COLO668 (cell line): ENCODE data around the gene XPR1.
"Not testable (repeated sequence)": the region's sequence is repeated elsewhere in the genome, so short reads cannot be mapped to it uniquely, and the experiment has no call there.

ENCODE experiments used
- DNase-seq: peaks from one replicate; lab custom pipeline; 2025; ENCODE audit not compliant: unreplicated experiment; lab: John Stamatoyannopoulos, UW

XPR1 gene

DNA sequence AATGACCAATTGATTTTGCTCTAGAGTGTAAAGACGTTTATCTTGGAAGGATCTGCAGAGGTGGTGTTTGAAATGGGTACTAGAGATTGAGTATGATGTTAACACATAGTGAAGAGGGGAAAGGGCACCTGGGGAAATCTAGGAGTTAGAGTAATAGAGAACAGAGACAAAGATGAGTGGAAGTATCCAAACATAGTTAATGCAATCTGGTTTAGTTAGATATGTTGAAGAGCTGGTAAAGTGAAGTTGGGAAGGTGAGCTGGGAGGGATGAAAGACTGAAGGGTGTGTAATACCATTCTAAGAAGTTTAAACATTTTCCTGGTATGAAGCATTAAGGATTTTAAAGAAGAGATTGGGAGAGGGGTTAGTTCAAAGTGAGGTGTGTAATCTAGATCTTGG, 11.0 kb downstream of the XPR1 start:
- no peak for DNase-seq

DNA sequence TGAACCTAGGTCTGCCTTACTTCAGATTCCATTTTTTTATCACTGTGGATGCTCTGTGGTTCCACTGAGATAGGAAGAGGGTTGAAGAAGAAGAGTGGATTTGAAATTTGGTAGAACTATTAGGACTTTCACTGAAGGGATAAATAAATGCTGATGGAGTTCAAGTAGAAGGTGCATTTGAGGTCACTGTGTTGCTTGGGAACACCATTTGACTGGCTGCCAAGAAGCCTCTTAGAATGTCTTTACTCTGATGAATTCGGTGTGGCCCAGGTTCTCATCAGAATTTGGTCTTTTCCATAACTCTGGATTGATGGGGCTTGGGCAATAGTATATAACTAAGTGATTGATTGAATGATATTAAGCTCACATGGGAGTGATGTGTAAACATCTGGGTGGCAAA, 11.9 kb downstream of the XPR1 start:
- no peak for DNase-seq

- no peak for DNase-seq
Observed at GRCh38 chr1:180644526-180645192, 12.8 kb downstream of the XPR1 start.

DNA sequence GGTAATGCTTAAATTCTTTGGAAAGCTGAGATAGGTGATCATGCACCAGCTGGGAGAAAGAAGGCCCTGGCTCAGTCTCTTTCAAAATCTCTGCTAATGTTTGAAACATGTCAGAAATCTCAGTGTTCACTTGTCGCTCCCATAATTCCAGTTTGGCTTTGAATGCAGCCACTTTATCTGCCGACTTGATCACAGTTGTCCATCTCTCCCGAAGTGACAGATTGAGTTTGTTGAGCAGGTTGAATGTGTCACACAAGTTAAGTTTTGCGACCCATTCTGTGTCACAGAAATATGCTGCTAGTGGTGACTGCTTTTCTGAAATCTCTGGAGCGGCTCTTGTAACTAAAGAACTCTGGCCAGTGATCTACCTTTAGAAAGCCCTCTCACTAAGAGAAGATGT, 13.4 kb downstream of the XPR1 start:
- DNase-seq = not testable (repeated sequence)

DNA sequence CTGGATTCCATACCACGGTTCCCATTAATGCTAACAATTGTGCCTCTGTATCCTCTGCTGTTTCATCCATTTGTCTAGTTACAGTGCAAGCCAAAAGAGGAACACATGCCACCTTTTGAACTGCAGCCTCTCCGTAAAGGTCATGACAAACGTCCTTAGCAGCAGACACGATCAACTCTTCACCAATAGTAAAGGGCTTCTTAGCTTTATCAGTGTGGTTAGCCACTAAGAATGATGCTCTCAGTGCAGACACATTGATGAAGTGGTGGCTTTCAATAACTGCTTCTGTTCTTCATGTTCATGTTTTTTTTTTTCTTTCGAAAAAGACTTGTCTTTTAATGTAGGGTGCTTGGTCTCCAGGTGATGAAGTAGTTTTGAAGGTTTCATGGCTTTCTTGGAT, 14.3 kb downstream of the XPR1 start:
- no peak for DNase-seq

GRCh38 chr1:180646547-180646946, 14.7 kb downstream of the XPR1 start:
- no peak for DNase-seq

- no peak for DNase-seq
Observed at GRCh38 chr1:180652792-180653191, 21.0 kb downstream of the XPR1 start.

- DNase-seq = no peak
Observed at GRCh38 chr1:180662709-180663108, 30.9 kb downstream of the XPR1 start.

- no peak for DNase-seq
Observed at GRCh38 chr1:180670681-180671080, 38.9 kb downstream of the XPR1 start.

- no peak for DNase-seq
Observed at GRCh38 chr1:180672105-180672504, 40.3 kb downstream of the XPR1 start.

GRCh38 chr1:180672505-180672904, 40.7 kb downstream of the XPR1 start:
- DNase-seq = no peak

GRCh38 chr1:180674603-180675530, 43.0 kb downstream of the XPR1 start:
- no peak for DNase-seq

DNA sequence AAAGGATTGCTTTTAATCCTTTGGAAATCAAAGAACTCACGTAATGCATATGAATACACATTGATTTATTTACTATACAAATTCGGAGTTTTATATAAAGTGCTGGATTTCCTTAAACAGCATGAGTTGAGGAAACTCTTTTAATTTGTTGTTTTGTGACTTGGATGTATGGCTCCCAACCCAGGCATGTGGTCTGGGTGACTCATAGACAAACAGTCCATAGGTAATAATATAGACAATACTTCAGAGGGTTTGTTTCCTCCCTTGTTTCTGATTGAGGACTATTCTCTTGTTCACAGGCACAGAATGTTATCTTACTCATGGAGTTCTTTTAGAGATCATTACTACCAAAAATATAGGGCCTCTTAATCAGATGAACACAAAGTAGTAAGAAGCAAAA, 43.8 kb downstream of the XPR1 start:
- DNase-seq = no peak

DNA sequence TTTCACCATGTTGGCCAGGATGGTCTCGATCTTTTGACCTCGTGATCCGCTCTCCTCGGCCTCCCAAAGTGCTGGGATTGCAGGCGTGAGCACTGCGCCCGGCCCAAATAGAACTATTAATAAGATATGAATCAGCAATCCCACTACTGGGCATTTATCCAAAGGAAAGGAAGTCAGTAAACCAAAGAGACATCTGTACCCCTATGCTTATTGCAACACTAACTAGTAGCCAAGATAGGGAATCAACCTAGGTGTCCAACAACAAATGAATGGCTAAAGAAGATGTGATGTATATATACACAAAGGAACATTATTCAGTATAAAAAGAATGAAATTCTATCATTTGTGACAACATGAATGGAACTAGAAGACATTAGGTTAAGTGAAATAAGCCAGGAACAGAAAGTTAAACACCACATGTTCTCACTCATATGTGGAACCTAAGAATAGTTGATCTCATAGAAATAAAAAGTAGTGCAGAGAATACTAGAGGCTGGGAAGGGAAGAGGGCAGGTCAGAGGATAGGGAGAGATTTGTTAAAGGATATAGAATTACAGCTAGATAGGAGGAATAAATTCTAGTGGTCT, 48.8 kb downstream of the XPR1 start:
- DNase-seq = no peak

GRCh38 chr1:180683117-180683516, 51.3 kb downstream of the XPR1 start:
- not testable (repeated sequence) for DNase-seq

DNA sequence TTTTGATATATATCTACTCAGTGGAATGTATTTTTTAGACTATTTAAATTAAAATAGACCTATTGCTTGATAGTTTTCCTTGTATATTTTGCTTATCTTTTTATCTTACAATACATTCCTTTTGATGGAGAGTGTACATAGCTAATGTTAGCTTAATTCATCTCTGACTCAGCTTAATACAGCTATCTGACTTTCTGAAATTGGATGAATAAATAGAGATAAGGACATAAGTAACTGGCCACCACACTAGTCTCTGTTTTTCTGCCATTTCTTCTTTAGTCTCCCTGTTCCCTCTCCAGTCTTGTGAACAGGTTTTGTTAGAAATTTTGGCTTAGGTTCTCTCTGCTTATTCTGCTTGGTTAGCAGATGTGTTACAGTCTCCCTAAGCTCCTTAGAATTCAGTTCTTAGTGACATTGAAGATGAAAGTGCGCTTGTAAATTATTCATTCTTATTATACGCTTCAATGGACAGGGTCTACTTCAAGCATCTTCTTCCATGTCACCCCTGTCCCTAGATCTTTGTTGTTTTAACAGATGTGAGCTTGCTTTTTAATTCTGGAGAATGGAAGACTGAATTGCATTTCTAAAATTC, 59.6 kb downstream of the XPR1 start:
- DNase-seq = no peak

DNA sequence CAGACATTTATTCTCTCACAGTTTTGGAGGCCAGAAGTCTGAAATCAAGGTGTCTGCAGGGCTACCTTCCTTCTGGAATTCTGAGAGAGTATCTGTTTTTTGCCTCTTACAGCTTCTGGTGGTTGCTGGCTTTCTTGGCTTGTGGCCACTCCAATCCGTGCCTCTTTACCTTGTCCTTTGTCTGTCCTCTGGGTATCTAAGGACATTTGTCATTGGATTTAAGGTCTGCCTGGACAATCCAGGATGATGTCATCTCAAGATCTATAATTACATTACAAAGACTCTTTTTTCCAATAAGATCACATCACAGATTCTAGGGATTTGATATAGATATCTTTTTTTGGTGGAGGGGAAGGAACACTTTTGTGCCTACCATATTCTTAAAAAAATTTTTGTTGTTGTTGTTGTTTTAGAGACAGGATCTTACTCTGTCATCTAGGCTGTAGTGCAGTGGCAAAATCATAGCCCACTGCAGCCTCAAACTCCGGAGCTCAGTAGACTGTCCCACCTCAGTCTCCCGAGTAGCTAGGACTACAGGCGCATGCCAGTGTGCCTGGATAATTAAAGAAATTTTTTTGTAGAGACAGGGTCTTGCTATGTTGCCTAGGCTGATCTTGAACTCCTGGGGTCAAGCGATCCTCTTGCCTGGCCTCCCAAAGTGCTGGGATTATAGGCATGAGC, 61.9 kb downstream of the XPR1 start:
- no peak for DNase-seq

DNA sequence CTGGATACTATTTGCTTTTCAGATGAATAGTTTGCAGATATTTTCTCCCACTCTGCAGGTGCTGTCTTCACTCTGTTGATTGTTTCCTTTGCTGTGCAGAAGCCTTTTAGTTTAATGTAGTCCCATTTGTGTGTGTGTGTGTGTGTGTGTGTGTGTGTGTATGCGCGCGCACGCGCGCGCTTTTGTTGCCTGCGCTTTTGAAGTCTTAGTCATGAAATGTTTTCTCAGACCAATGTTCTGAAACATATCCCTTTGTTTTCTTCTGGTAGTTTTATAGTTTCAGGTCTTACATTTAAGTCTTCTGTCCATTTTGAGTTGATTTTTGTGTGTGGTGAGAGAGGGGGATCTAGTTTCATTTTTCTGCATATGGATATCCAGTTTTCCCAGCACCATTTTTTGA, 63.5 kb downstream of the XPR1 start:
- DNase-seq = no peak

- no peak for DNase-seq
Observed at GRCh38 chr1:180696361-180696760, 64.5 kb downstream of the XPR1 start.

DNA sequence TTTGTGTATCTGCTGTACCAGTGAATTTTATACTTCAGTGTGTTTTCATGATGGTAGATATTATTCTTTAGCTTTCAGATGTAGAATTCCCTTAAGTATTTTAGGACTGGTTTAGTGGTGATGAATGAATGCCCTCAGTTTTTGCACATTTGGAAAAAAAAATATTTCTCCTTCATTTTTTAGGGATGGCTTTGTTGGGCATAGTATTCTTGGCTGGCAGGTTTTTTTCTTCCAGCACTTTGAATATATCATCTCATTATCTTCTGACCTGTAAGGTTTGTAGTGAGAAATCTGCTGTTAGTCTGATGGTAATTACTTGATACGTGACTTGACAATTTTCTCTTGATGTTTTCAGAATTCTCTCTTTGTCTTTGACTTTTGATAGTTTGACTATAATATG, 66.8 kb downstream of the XPR1 start:
- DNase-seq = no peak

DNA sequence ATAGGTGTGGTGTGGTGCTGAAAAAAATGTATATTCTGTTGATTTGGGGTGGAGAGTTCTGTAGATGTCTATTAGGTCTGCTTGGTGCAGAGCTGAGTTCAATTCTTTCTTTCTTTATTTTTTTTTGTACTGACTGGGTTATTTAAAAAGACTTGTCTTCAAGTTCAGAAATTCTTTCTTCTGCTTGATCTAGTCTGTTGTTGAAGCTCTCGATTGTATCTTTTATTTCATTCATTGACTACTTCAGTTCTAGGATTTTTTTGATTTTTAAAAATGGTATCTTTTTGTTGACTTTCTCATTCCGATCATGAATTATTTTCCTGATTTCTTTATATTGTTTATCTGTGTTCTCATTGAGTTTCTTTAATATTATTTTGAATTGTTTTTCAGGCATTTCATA, 70.6 kb downstream of the XPR1 start:
- not testable (repeated sequence) for DNase-seq
